ENCODE results near the gene ANKRD30B.
"Not testable (repeated sequence)": the region's sequence is repeated elsewhere in the genome, so short reads cannot be mapped to it uniquely, and the experiment has no call there.

ANKRD30B gene

GRCh38 chr18:14858514-14858913 lies 110.5 kb downstream of the ANKRD30B start:
- not testable (repeated sequence) for DNase-seq

- not testable (repeated sequence) for DNase-seq
These were observed 112.0 kb downstream of the ANKRD30B start for GRCh38 chr18:14859995-14860394.

- DNase-seq: not testable (repeated sequence)
These were observed 118.5 kb downstream of the ANKRD30B start for GRCh38 chr18:14866426-14866825.

GRCh38 chr18:14867988-14868387 lies 120.0 kb downstream of the ANKRD30B start:
- not testable (repeated sequence) for DNase-seq

GRCh38 chr18:14868825-14869224 lies 120.9 kb downstream of the ANKRD30B start:
- DNase-seq: not testable (repeated sequence)

- DNase-seq: not testable (repeated sequence)
These were observed 130.9 kb downstream of the ANKRD30B start for GRCh38 chr18:14878826-14879225.

GRCh38 chr18:14900435-14900834 lies 152.5 kb downstream of the ANKRD30B start:
- no peak for DNase-seq
